GM18951 (cell line): Measurements from ENCODE around the gene TMEM234.
"Not testable (repeated sequence)": the region's sequence is repeated elsewhere in the genome, so short reads cannot be mapped to it uniquely, and the experiment has no call there.

ENCODE experiments used
- POLR2A ChIP-seq: IDR thresholded peaks from 4 replicates; pipeline ENCODE4 v1.6.1; 2011; ENCODE audit warnings: mild to moderate bottlenecking; ENCODE audit not compliant: insufficient read length, insufficient read depth; ENCODE audit errors: extremely low read depth
- in situ Hi-C: fragments of 300-500 bp; cut with MboI; formaldehyde crosslinking; loops from one replicate; pipeline ENCODE4 v1.12.0; 2022; ENCODE audit warnings: low sequenced_read_pairs, mixed read lengths, inconsistent platforms; ENCODE audit not compliant: unreplicated experiment

The TMEM234 gene

GRCh38 chr1:32221980-32222755 lies at the start of gene TMEM234, which contains the start of gene EIF3I:
TMEM234 (minus strand) TSS chr1:32222353; CDS start chr1:32222322, 31 bp downstream.
EIF3I (plus strand) TSS chr1:32222407; CDS start chr1:32222442, 35 bp downstream.
- in situ Hi-C loops, result no loop called here
- TF ChIP-seq POLR2A, result peak; percentile 77

DNA sequence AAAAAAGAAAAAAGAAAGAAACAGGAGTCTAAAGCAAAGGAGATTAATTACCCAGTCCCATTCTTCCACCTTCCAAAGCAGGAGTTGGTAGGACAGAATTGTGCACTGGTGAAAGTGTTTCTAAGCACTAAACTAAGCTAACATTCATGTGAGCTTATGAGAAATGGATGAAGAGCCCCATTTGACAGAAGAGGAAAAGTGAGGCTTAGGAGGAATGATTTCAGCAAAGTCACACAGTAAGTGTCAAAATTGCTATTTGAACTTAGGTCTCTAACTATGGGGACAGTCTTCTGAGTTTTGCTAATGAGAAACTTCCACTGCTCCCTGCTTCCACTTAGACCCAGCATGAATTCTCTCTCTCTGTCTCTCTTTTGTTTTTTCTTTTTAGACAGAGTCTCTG lies 47.6 kb upstream of the TMEM234 start:
- in situ Hi-C loops, result no loop called here
- TF ChIP-seq POLR2A, result no peak

GRCh38 chr1:32266921-32267591 lies 44.9 kb upstream of the TMEM234 start:
- in situ Hi-C loops, result no loop called here

GRCh38 chr1:32265846-32266245 lies 43.7 kb upstream of the TMEM234 start:
- TF ChIP-seq POLR2A, result no peak
- in situ Hi-C loops, result no loop called here

More at GRCh38 chr1:32266921-32267591, 44.9 kb upstream of the TMEM234 start:
- TF ChIP-seq POLR2A, result no peak

GRCh38 chr1:32263744-32264143 lies 41.6 kb upstream of the TMEM234 start:
- in situ Hi-C loops, result no loop called here

GRCh38 chr1:32263236-32263593 lies 41.1 kb upstream of the TMEM234 start:
- in situ Hi-C loops, result not testable (repeated sequence)

More at GRCh38 chr1:32263744-32264143, 41.6 kb upstream of the TMEM234 start:
- no peak for TF ChIP-seq POLR2A

- in situ Hi-C loops, result no loop called here
- no peak for TF ChIP-seq POLR2A
Measured at GRCh38 chr1:32257227-32257508, 35.0 kb upstream of the TMEM234 start.

DNA sequence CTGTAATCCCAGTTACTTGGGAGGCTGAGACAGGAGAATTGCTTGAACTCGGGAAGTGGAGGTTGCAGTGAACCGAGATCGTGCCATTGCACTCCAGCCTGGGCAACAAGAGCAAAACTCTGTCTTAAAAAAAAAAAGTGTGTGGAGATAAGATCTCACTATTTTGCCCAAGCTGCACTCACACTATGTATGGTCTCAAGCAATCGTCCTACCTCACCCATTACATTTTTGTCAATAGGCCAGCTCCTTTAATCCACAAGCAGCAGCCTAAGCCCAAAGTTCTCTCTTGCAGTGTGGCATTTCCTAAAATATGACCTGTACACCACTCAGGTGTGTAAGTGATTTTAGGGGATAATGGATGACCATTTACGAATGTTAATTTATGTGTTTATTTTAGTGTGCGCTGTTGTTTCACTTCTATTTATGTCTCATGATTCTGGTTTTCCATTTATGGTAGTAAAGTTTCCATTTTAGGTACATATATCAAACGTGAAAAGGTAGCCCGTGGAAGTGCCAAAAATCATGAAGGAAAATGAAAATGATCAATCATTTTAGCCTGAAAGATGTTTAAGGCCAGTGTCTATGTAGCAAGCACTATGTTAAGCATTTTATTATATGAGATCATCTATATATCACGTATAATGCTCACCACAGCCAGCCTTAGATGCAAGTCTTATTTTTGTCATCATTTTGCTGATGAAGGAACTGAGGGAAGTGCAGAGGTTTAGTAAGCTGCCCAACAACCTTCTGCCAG lies 34.5 kb upstream of the TMEM234 start:
- TF ChIP-seq POLR2A, result no peak
- in situ Hi-C loops, result no loop called here

GRCh38 chr1:32255072-32256071 lies 33.2 kb upstream of the TMEM234 start:
- no peak for TF ChIP-seq POLR2A
- in situ Hi-C loops, result no loop called here

DNA sequence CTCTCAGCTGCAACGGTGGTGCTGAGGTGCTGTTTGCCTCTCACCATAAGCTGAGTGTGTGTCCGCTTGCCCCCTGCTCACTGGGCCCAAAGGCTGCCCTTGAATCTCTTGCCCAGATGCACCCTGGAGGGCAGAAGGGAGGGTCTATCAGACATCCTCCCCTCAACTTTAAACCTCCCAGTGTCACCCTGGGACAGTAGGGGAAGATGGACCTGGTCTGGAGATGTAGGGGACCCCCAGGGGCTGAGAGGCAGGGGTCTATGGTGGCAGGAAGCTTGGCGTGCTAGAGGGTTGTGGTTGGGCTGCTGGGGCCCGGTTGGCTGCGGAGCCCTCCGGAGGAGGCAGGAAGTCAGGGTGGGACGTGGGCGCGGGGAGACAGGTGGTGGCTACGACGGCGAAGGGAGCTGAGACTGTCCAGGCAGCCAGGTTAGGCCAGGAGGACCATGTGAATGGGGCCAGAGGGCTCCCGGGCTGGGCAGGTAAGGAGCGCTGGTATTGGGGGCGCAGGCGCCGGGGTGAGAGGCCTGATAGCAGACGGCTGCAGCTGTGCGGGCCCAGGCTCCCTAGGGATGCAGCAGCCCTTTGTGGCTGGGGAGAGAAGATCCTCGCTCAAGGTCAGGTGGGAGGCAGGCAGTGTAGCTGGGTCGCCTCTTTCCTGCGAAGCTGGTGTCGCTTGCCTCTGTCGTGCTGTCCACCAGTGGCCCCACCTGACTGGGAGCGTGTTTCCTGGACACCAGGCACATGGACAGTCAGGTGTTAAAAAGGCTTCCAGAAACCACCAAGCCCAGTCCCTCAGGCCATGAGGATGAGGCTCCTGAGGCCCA lies 29.0 kb upstream of the TMEM234 start, which contains the start of gene LCK:
TSS of gene LCK (plus strand) at position 373 of the 824 bp plus-strand sequence. CDS start 23,065 bp downstream, outside the sequence.
- in situ Hi-C loops, result no loop called here
- peak; percentile 63 for TF ChIP-seq POLR2A

DNA sequence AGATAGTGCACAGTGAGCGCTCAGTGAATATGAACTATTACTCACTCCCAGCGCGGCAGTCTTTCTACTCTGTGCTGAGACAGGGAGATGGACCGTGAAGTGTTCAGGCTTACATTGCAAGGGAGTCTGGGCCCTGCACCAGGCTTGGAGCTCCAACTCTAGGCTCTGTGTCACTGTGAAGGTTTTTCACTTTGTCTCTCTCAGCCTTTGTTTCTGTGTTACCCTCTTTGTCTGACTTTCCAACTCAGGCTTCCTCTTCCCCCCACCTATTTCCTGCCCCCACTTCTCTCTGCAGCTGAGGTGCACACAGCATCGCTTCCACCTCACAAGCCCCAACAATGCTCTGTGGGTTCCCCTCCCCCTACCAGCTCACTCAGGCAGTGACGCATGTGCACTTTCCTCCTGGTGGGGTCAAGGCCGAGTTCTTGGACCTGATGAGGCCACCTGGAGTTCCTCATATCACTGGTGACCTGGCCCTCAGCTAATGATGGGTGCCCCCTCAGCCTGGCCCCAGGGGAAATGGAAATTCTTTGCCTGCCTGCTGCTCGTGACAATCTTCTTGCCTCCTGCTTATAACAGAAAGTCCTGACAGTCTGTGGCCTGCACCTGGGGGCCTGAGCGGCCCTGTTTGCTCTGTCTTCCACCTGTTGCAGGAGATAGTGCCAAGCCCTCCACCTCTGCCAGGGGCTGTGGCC lies 27.8 kb upstream of the TMEM234 start:
- in situ Hi-C loops, result no loop called here
- peak; percentile 59 for TF ChIP-seq POLR2A
